D721Med (cell line): Measurements from ENCODE around the gene HELZ.

Experiments
- DNase-seq: peaks from one replicate; pipeline ENCODE4 v3.0.0; 2011; ENCODE audit warnings: low spot score; ENCODE audit not compliant: insufficient read length
- FAIRE-seq: peaks from 2 replicates; lab custom pipeline; 2011; peaks lifted over from hg19 to GRCh38; lab: Jason Lieb, UNC
- TF ChIP-seq, protein P1 (sequence below): IDR thresholded peaks from 2 replicates; pipeline ENCODE4 v1.5.1; 2012; ENCODE audit warnings: mild to moderate bottlenecking, control low read depth; ENCODE audit not compliant: insufficient read depth; ENCODE audit errors: missing control alignments

The HELZ gene

GRCh38 chr17:67171560-67171959 is 73.4 kb downstream of the HELZ start:
- FAIRE-seq (no peak), DNase-seq (no peak)
- TF ChIP-seq, protein P1, sequence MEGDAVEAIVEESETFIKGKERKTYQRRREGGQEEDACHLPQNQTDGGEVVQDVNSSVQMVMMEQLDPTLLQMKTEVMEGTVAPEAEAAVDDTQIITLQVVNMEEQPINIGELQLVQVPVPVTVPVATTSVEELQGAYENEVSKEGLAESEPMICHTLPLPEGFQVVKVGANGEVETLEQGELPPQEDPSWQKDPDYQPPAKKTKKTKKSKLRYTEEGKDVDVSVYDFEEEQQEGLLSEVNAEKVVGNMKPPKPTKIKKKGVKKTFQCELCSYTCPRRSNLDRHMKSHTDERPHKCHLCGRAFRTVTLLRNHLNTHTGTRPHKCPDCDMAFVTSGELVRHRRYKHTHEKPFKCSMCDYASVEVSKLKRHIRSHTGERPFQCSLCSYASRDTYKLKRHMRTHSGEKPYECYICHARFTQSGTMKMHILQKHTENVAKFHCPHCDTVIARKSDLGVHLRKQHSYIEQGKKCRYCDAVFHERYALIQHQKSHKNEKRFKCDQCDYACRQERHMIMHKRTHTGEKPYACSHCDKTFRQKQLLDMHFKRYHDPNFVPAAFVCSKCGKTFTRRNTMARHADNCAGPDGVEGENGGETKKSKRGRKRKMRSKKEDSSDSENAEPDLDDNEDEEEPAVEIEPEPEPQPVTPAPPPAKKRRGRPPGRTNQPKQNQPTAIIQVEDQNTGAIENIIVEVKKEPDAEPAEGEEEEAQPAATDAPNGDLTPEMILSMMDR: no peak

DNA sequence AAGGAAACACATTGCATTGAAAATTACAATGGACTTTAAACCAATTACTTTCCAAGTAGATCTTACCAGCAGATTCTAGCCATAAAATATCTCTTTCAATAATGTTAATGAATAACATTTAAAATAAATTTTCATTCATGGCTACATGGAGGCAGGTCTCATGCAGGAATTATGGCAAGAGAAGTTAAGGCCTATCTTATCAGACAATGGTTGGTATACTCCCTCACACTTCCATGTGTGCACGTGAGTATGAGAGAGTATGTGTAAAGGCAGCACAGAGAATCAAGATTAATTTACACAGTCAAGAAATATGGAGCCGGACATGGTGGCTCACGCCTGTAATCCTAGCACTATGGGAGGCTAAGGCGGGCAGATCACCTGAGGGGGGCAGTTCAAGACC is 76.5 kb downstream of the HELZ start:
- TF ChIP-seq, protein P1: no peak
- FAIRE-seq (no peak), DNase-seq (no peak)

DNA sequence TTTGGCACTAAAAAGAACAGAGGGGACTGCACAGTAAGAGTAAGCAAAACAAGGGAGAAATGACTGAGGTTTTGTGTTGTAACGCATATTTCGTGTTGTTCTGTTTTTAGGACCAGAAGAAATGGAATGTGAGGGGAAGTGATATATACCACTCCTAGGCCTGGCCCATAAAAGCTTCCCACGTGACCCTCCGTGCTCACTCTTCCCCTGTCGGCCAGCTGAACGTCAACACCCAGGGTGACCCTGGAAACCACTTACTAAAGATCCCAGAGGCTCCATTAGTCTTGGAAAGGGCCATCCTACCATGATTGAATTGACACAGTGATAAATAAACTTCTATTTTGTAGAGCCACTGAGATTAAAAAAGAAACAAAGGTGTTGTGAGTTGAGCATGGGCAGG is 79.8 kb downstream of the HELZ start:
- TF ChIP-seq, protein P1: no peak
- FAIRE-seq (no peak), DNase-seq (no peak)

DNA sequence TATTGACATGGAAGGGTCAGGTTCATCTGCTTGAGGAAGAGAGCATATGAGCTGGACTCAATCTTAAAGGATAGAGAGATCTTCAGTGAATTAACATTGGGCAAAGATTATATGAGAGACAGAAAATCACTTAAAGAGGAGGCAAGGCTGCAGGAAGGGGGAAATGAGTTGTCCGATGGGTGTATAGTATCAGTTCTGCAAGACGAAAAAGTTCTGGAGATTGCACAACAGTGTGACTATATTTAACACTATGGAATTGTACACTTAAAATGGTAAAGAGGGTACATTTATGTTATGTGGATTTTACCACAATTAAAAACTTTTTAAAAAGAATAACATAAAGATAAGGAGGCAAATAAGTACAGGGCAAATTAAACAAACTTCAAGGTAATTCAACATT is 80.7 kb downstream of the HELZ start:
- TF ChIP-seq, protein P1: no peak
- no peak for FAIRE-seq

DNA sequence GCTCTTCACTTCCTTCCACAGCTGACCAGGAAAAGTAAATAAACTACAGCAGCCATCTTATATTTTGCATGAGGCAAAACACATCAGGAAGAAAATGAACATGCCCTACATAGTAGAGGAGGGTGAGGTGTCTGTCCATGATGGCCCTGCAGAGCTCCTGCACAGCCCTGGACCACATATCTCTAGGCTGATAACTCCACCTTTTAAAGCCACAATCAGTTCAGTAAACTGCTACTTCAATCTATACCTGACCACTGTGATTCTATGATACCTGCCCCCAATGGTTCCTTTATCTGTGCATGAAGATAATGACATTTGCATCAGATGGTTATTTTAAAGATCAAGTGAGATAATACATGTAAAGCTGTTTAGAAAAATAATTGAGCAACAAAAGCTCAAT is 82.2 kb downstream of the HELZ start:
- TF ChIP-seq, protein P1: no peak

More for the DNA sequence above, 80.7 kb downstream of the HELZ start:
- DNase-seq: no peak

DNA sequence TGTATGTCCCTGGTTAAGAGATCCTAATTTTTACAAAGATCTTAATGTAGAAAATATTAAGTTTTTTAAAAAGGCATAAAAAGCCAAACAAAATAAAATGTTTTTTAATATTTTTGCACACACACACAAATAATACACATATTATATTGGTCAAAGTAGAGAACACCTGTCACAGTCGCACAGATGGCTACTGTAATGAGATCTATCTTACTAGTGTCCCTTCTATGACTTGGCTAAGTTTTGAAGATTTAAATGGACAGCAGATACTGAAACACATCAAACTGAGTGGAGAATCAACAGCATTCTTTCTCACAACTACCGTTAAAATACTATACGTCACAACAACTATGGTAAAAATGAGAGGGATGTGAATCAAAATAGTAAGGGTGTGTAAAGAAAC is 83.4 kb downstream of the HELZ start:
- DNase-seq: no peak
- no peak for FAIRE-seq
- TF ChIP-seq, protein P1: no peak

More for the DNA sequence above, 82.2 kb downstream of the HELZ start:
- DNase-seq (no peak), FAIRE-seq (no peak)

- DNase-seq (no peak), FAIRE-seq (no peak)
- TF ChIP-seq, protein P1: no peak
Observed at GRCh38 chr17:67160791-67161190, 84.2 kb downstream of the HELZ start.
